22Rv1 (cell line): ENCODE measurements around the gene NXT2.
A peak's percentile ranks its signal among the peaks of the same experiment; 100 is the strongest.
"Not testable (repeated sequence)": the region's sequence is repeated elsewhere in the genome, so short reads cannot be mapped to it uniquely, and the experiment has no call there.

Experiments
- H3K27ac ChIP-seq: fragments of 450-650 bp; 2 replicates; pipeline ENCODE4 v1.5.1; 2017
- ZFX ChIP-seq: fragments of 450-650 bp; IDR thresholded peaks from 2 replicates; pipeline ENCODE4 v1.6.1; 2017; ENCODE audit warnings: antibody characterized with exemption, borderline replicate concordance
- TF ChIP-seq, protein P1 (sequence below): fragments of 450-650 bp; IDR thresholded peaks from 2 replicates; pipeline ENCODE4 v1.5.1; 2017; ENCODE audit warnings: mild to moderate bottlenecking

NXT2 gene

DNA sequence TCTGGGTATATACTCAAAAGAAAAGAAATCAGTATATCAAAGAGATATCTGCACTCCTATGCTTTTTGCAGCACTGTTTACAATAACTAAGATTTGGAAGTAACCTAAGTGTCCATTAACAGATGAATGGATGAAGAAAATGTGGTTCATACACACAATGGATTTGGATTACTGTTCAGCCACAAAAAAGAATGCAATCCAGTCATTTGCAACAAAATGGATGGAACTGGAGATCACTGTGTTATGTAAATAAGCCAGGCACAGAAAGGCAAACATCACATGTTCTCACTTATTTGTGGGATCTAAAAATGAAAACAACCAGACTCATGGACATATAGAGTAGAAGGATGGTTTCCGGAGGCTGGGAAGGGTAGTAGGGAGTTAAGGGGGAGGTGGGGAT, 17.6 kb upstream of the NXT2 start:
- TF ChIP-seq, protein P1, sequence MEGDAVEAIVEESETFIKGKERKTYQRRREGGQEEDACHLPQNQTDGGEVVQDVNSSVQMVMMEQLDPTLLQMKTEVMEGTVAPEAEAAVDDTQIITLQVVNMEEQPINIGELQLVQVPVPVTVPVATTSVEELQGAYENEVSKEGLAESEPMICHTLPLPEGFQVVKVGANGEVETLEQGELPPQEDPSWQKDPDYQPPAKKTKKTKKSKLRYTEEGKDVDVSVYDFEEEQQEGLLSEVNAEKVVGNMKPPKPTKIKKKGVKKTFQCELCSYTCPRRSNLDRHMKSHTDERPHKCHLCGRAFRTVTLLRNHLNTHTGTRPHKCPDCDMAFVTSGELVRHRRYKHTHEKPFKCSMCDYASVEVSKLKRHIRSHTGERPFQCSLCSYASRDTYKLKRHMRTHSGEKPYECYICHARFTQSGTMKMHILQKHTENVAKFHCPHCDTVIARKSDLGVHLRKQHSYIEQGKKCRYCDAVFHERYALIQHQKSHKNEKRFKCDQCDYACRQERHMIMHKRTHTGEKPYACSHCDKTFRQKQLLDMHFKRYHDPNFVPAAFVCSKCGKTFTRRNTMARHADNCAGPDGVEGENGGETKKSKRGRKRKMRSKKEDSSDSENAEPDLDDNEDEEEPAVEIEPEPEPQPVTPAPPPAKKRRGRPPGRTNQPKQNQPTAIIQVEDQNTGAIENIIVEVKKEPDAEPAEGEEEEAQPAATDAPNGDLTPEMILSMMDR = no peak
- TF ChIP-seq ZFX = no peak
- H3K27ac ChIP-seq = no peak overlapping the region

- no peak overlapping the region for H3K27ac ChIP-seq
- TF ChIP-seq, protein P1 = no peak
- TF ChIP-seq ZFX = no peak
Observed at GRCh38 chrX:109533005-109533404, 3.6 kb upstream of the NXT2 start.

- no peak for TF ChIP-seq ZFX
- TF ChIP-seq, protein P1 = no peak
- no peak overlapping the region for H3K27ac ChIP-seq
Observed at GRCh38 chrX:109533631-109534030, 3.0 kb upstream of the NXT2 start.

DNA sequence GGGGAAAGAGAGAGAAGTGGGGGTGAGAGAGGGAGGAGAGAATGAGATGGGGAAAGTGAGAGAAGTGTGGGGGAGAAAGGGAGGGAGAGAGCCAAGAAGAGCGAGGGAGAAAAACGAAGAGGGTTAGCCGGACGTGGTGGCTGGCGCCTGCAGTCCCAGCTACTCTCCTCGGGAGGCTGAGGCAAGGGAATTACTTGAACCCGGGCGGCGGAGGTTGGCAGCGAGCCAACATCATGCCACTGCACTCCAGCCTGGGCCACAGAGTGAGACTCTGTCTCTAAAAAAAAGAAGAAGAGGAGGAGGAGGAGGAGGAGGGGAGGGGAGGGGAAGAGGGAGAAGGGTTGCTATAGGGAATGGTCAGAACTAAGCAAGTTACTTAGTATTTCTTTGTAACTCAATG, 1.7 kb upstream of the NXT2 start:
- no peak overlapping the region for H3K27ac ChIP-seq
- TF ChIP-seq ZFX = no peak
- TF ChIP-seq, protein P1 = no peak

GRCh38 chrX:109535578-109535977, 1.1 kb upstream of the NXT2 start:
- H3K27ac ChIP-seq = no peak overlapping the region
- TF ChIP-seq, protein P1 = no peak
- no peak for TF ChIP-seq ZFX

DNA sequence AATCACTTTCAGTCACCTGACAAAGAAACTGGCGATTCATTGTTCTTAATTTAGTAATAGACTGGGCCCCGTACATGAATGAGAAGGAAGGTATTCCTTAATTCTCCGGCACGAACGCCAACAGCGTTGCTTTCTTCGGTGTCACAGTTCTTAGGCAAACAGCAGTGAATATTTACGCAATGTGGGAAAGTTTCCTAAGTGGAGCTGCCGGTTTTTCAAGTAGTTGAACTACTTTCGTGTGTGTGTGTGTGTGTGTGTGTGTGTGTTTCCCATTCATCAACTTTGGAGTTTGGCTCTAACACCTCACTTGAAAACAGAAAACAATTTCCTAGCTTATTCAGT, 651 bp downstream of the NXT2 start:
- H3K27ac ChIP-seq = peak overlapping the region; percentile 86

DNA sequence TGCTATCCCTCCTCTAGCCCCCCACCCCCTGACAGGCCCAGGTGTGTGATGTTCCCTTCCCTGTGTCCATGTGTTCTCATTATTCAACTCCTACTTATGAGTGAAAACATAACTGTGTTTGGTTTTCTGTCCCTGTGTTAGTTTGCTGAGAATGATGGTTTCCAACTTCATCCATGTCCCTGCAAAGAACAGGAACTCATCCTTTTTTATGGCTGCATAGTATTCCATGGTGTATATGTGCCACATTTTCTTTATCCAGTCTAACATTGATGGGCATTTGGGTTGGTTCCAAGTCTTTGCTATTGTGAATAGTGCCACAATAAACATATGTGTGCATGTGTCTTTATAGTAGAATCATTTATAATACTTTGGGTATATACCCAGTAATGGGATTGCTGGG, 2.4 kb downstream of the NXT2 start:
- not testable (repeated sequence) for H3K27ac ChIP-seq

More for the DNA sequence above, 651 bp downstream of the NXT2 start:
- TF ChIP-seq, protein P1 = no peak
- TF ChIP-seq ZFX = no peak

- no peak overlapping the region for H3K27ac ChIP-seq
- TF ChIP-seq, protein P1 = no peak
- no peak for TF ChIP-seq ZFX
Observed at GRCh38 chrX:109553862-109554261, 17.2 kb downstream of the NXT2 start.

DNA sequence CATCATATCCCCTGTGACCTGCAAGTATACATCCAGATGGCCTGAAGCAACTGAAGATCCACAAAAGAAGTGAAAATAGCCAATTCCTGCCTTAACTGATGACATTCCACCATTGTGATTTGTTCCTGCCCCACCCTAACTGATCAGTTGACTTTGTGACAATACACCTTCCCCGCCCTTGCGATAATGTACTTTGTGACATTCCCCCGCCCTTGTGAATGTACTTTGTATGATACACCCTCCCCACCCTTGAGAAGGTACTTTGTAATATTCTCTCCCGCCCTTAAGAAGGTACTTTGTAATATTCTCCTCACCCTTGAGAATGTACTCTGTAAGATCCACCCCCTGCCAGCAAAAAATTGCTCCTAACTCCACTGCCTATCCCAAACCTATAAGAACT, 39.4 kb downstream of the NXT2 start:
- not testable (repeated sequence) for H3K27ac ChIP-seq
